GM12872 (cell line): ENCODE data around the gene ECI1.

Experiments
- CTCF ChIP-seq: IDR thresholded peaks from 3 replicates; pipeline ENCODE4 v1.5.1; 2011; ENCODE audit warnings: low read depth, mild to moderate bottlenecking, low read length, moderate library complexity; ENCODE audit not compliant: insufficient read depth

Gene ECI1

GRCh38 chr16:2243781-2244180, 7.6 kb downstream of the ECI1 start:
- TF ChIP-seq CTCF: no peak

GRCh38 chr16:2243031-2243528, 8.3 kb downstream of the ECI1 start:
- no peak for TF ChIP-seq CTCF

GRCh38 chr16:2242598-2242997, 8.8 kb downstream of the ECI1 start:
- TF ChIP-seq CTCF: no peak

- no peak for TF ChIP-seq CTCF
These were observed 12.3 kb downstream of the ECI1 start for GRCh38 chr16:2238838-2239675.

GRCh38 chr16:2238150-2238837, 13.1 kb downstream of the ECI1 start:
- no peak for TF ChIP-seq CTCF

- no peak for TF ChIP-seq CTCF
These were observed 13.8 kb downstream of the ECI1 start for GRCh38 chr16:2237493-2238149.

- TF ChIP-seq CTCF: no peak
These were observed 14.3 kb downstream of the ECI1 start for GRCh38 chr16:2237102-2237482.
